Activated CD8-positive, alpha-beta T cell treated with anti-CD3 and anti-CD28 coated beads, Interleukin-2, amount 10 ng/mL, durations not matched to agents 7 days and 5 days (primary cell): ENCODE results near the gene PDGFC. TPM values are rescaled to one million over a fixed set of nuclear protein-coding genes. Genes with fewer than 3 reads are reported as not detected.

Experiments used
- ATAC-seq: fragments of 150-1000 bp; cut with Tn5 transposase; one replicate; pipeline ENCODE4 v1.10.0; 2021; ENCODE audit warnings: moderate library complexity
- CTCF ChIA-PET: fragments of 350-600 bp; sonication (Branson Sonifier 250); formaldehyde crosslinking; loops from one replicate; lab custom pipeline; 2021; ENCODE audit warnings: antibody characterized with exemption; lab: Charles Lee
- POLR2A ChIA-PET: fragments of 350-600 bp; sonication (Branson Sonifier 250); formaldehyde crosslinking; loops from one replicate; lab custom pipeline; 2021; ENCODE audit warnings: antibody characterized with exemption; lab: Charles Lee
- DNase-seq: peaks from one replicate; pipeline ENCODE4 v3.0.0-alpha.2; 2020
- H3K27ac Mint-ChIP-seq: one replicate; pipeline ENCODE4 v1.8.0; 2021; ENCODE audit warnings: mild to moderate bottlenecking, mixed read lengths
- H3K27me3 Mint-ChIP-seq: one replicate; pipeline ENCODE4 v1.8.0; 2021; ENCODE audit warnings: low read depth, mixed read lengths
- H3K36me3 Mint-ChIP-seq: one replicate; pipeline ENCODE4 v1.8.0; 2021; ENCODE audit warnings: low read depth, mixed read lengths
- H3K4me1 Mint-ChIP-seq: one replicate; pipeline ENCODE4 v1.8.0; 2021; ENCODE audit warnings: low read depth, mixed read lengths
- H3K4me3 Mint-ChIP-seq: one replicate; pipeline ENCODE4 v1.8.0; 2021; ENCODE audit warnings: mild to moderate bottlenecking, mixed read lengths
- H3K9me3 Mint-ChIP-seq: one replicate; pipeline ENCODE4 v1.8.0; 2022; ENCODE audit warnings: mixed read lengths; ENCODE audit not compliant: insufficient read depth
- total RNA-seq, 2 experiments: library from RNA; stranded (reverse); gene quantifications; one replicate each; pipeline ENCODE4 v1.2.3, GENCODE V29; 2021

Gene PDGFC
- total RNA-seq, 2 experiments from 2014 or later: not detected

DNA sequence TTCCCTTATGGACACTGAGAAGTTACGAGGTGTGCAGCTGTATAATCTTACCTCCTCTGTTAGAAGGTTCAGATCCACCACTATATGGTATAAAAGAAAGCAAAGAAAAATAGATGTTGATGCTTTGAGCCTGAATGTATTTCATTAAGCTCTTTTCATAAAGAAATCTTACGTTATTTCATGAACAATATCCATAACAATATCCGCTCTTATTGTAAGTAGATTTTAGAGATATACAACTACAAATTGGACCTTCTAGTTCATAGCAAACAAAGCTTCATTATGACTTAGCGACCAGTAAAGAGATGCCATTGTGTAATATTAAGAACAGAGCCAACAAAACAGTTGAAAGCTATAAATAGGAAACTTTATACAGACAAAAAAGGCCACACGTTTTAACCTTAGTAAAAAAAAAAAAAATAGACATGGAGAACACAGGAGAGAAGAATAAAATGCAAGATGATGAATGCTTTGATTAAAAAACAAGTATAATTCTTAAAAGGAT, 203.6 kb downstream of the PDGFC start:
- POLR2A ChIA-PET: no interaction called here
- H3K27me3 Mint-ChIP-seq: no peaks in the 10 kb centered on the region
- no peak overlapping the region for H3K27ac Mint-ChIP-seq
- H3K36me3 Mint-ChIP-seq: no peaks in the 10 kb centered on the region
- H3K9me3 Mint-ChIP-seq: no peaks in the 10 kb centered on the region
- no peak overlapping the region for H3K4me3 Mint-ChIP-seq
- DNase-seq (no peak), ATAC-seq (no peak)
- no peaks in the 10 kb centered on the region for H3K4me1 Mint-ChIP-seq
- CTCF ChIA-PET: no interaction called here

DNA sequence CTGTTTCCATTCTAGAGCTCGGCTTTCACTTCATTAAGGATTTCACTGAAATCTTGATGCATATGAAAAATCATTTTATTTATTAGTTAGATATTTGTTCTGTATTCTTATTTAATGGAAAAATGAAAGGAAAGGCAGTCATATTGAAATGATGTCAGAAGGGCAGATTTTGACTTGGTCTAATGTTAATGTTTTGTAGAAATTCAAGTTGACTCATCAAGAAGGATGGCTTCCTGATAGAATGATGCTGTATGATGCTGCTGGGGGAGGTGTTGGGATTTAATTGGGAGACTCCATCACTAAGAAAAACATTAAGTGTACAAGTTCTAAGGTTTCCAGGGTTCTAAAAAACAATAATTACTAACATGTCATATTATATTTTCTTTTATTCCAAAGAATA, 204.8 kb downstream of the PDGFC start:
- CTCF ChIA-PET: no interaction called here
- Mint-ChIP-seq H3K9me3 (no peaks in the 10 kb centered on the region), H3K4me1 (no peaks in the 10 kb centered on the region), H3K27ac (no peak overlapping the region), H3K36me3 (no peaks in the 10 kb centered on the region), H3K27me3 (no peaks in the 10 kb centered on the region), H3K4me3 (no peak overlapping the region)
- DNase-seq: no peak
- POLR2A ChIA-PET: no interaction called here
- ATAC-seq: no peak

DNA sequence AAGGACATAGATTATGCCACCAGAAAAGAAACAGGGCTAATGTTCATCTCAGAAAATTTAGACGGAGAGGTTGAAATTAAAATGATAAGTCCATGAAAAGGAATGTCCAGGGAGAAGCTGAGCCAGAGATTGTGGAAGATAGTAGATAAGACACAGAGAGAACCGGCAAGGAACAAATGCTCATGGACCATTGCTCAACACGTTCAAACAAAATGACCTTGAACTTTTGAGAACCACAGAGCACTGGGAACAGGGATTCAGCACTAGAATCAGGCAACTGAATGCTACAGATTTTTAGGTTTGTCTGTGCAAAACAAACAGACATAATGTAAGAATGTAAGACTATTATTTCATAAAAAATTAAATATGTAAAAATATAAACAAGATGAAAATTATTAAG, 206.3 kb downstream of the PDGFC start:
- Mint-ChIP-seq H3K4me3 (no peak overlapping the region), H3K27ac (no peak overlapping the region), H3K9me3 (no peaks in the 10 kb centered on the region), H3K27me3 (no peaks in the 10 kb centered on the region), H3K36me3 (no peaks in the 10 kb centered on the region), H3K4me1 (no peaks in the 10 kb centered on the region)
- CTCF ChIA-PET: no interaction called here
- POLR2A ChIA-PET: no interaction called here
- ATAC-seq (no peak), DNase-seq (no peak)

DNA sequence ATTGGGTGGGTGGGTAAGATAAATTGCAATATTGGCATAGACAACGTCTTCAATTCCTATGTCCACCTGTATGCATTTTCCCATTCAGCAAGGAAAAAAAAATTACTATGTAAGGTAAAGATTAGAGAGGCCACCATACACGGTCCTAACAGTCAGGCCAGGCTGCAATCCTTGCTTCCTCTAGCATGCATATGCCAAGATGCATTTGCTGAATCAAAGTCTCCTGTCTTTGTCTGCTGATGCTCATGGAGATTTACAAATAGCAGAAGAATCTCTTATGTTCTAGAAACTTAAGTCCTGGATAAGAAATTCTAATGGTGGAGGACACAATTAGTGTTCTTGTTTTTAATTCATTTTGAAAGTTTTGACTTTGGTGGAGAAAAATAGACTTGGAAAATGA, 206.8 kb downstream of the PDGFC start:
- CTCF ChIA-PET: no interaction called here
- no peak overlapping the region for H3K27ac Mint-ChIP-seq
- POLR2A ChIA-PET: no interaction called here
- no peaks in the 10 kb centered on the region for H3K9me3 Mint-ChIP-seq
- no peaks in the 10 kb centered on the region for H3K36me3 Mint-ChIP-seq
- H3K4me3 Mint-ChIP-seq: no peak overlapping the region
- DNase-seq (no peak), ATAC-seq (no peak)
- H3K27me3 Mint-ChIP-seq: no peaks in the 10 kb centered on the region
- H3K4me1 Mint-ChIP-seq: no peaks in the 10 kb centered on the region

DNA sequence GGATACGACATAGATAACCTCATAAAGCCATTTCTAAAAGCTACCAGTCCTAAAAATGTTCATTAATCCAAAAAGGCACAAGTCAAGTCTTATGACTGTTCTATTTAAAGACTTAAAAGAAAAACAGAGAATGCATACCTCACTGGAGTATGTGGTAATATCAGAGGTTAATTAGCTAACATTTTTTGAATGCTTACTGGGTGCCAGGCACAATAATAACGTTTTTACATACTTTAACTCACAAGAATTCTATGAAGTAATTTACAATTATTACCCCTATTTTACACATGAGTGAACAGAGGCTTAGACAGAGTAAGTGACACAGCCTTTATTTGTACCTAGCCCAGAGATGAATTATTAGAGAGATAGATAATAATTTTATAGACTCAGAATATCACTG, 207.5 kb downstream of the PDGFC start:
- ChIA-PET POLR2A (no interaction called here), CTCF (no interaction called here)
- Mint-ChIP-seq H3K36me3 (no peaks in the 10 kb centered on the region), H3K27ac (no peak overlapping the region), H3K4me1 (no peaks in the 10 kb centered on the region), H3K4me3 (no peak overlapping the region), H3K9me3 (no peaks in the 10 kb centered on the region), H3K27me3 (no peaks in the 10 kb centered on the region)
- no peak for DNase-seq
- no peak for ATAC-seq

DNA sequence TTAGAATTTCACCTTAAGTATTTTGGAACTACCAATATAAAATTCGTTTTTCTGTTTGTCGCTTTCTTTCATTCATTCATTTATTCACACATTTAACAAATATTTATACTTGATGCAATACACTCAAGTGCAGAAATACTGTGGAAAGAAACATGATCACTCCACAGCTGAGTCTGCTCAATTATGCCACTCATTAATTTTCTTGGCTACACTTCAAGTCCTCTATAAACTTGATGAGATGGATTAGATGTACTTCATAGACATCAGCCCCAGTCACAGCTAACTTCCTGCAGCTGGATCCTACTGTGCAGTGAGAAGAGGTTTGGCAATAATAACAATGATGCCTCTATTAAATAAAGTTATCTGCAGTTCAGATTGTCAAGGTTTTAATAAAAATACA, 208.1 kb downstream of the PDGFC start:
- H3K36me3 Mint-ChIP-seq: no peaks in the 10 kb centered on the region
- DNase-seq (no peak), ATAC-seq (no peak)
- POLR2A ChIA-PET: no interaction called here
- no peak overlapping the region for H3K4me3 Mint-ChIP-seq
- CTCF ChIA-PET: no interaction called here
- H3K9me3 Mint-ChIP-seq: no peaks in the 10 kb centered on the region
- H3K4me1 Mint-ChIP-seq: no peaks in the 10 kb centered on the region
- no peaks in the 10 kb centered on the region for H3K27me3 Mint-ChIP-seq
- no peak overlapping the region for H3K27ac Mint-ChIP-seq

DNA sequence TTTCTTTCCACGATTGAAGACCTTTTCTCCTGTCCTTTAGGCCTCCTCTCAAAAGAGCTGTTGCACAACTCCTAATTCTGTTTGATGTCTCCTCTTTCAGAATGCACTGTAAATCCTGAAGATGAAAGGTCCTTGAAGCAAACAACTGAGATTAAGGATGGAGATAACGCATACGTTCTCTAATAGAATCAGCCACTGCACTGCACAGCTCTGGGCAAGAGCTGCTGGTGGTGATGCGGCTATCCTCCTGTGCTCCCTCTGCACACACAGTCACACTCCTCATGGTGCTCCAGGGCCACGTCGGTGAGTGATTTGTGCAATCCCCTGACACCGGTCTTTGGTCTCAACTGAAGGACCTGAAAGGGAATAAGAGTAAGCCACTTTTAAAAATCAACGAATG, 208.7 kb downstream of the PDGFC start:
- ATAC-seq (no peak), DNase-seq (no peak)
- Mint-ChIP-seq H3K9me3 (no peaks in the 10 kb centered on the region), H3K4me3 (no peak overlapping the region), H3K4me1 (no peaks in the 10 kb centered on the region), H3K27me3 (no peaks in the 10 kb centered on the region), H3K36me3 (no peaks in the 10 kb centered on the region), H3K27ac (no peak overlapping the region)
- ChIA-PET POLR2A (no interaction called here), CTCF (no interaction called here)

DNA sequence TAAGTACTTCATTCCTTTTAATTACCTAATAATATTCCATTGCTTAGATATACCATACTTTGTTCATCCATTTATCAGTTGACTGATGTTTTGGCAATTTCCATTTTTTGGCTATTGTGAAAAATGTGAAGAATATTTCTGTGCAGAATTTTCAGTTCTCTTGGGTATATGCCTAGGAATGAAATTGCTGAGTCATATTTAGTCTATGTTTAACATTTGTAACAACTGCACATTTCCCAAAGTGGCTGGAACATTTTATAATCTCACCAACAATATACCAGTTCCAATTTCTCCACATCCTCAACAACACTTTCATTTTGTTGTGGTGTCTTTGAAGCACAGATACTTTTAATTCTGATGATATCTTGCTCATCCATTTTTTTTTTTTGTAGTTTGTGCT, 215.5 kb downstream of the PDGFC start:
- no peaks in the 10 kb centered on the region for H3K4me1 Mint-ChIP-seq
- no peak overlapping the region for H3K27ac Mint-ChIP-seq
- ChIA-PET POLR2A (no interaction called here), CTCF (no interaction called here)
- H3K9me3 Mint-ChIP-seq: peaks cover 4% of the 10 kb centered on the region
- no peaks in the 10 kb centered on the region for H3K36me3 Mint-ChIP-seq
- H3K4me3 Mint-ChIP-seq: no peak overlapping the region
- ATAC-seq (no peak), DNase-seq (no peak)
- no peaks in the 10 kb centered on the region for H3K27me3 Mint-ChIP-seq

DNA sequence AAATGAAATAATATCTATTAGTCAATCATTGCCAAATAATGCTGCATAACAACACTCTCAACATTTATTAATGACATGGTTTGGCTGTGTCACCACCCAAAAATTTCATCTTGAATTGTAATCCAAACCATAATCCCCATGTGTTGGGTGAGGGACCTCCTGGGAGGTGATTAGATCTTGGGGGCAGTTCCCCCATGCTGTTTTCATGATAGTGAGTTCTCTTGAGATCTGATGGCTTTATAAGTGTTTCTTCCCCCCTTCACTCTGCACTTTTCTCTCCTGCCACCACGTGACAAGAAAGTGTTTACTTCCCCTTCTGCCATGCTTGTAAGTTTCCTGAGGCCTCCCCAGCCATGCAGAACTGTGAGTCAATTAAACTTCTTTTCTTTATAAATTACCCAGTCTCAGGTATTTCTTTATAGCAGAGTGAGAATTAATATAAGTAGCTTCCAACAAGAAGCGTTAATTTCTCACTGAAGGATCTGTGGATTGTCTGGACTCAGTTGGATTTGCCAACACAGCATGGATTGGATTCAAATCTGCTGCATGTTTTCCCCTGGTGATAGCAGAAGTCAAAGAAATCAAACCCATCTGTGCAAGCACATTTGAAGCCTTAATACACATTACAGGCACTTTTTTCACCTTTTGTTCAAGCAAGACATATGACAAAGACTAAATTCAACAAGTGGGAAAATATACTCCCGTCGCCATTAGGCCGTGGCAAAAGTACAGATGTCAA, 216.6 kb downstream of the PDGFC start:
- H3K27ac Mint-ChIP-seq: no peak overlapping the region
- H3K4me1 Mint-ChIP-seq: no peaks in the 10 kb centered on the region
- DNase-seq: no peak
- ChIA-PET CTCF (no interaction called here), POLR2A (no interaction called here)
- no peaks in the 10 kb centered on the region for H3K36me3 Mint-ChIP-seq
- no peak overlapping the region for H3K4me3 Mint-ChIP-seq
- no peak for ATAC-seq
- no peaks in the 10 kb centered on the region for H3K27me3 Mint-ChIP-seq
- peaks cover 4% of the 10 kb centered on the region for H3K9me3 Mint-ChIP-seq

DNA sequence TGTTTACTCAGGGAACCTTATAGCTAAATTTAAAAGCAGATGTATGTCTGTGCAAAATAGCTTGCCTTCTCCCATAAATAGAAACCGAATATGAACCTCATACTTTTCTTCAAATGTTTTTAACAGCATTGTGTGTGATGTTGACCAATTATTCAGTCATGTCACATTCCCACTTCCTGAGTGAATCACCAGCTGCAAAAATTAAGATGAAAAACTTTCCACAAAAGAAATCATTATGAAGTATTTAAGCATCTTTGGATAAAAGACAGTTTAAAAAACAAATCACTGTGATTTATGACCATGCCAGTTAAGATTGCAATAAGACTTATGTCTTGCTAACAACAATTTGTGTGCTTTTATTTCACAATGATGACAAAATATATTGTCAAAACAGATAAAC, 220.1 kb downstream of the PDGFC start:
- Mint-ChIP-seq H3K9me3 (peaks cover 4% of the 10 kb centered on the region), H3K27ac (no peak overlapping the region), H3K4me3 (no peak overlapping the region), H3K4me1 (no peaks in the 10 kb centered on the region), H3K36me3 (no peaks in the 10 kb centered on the region), H3K27me3 (no peaks in the 10 kb centered on the region)
- ATAC-seq (no peak), DNase-seq (no peak)
- POLR2A ChIA-PET: no interaction called here
- CTCF ChIA-PET: no interaction called here

DNA sequence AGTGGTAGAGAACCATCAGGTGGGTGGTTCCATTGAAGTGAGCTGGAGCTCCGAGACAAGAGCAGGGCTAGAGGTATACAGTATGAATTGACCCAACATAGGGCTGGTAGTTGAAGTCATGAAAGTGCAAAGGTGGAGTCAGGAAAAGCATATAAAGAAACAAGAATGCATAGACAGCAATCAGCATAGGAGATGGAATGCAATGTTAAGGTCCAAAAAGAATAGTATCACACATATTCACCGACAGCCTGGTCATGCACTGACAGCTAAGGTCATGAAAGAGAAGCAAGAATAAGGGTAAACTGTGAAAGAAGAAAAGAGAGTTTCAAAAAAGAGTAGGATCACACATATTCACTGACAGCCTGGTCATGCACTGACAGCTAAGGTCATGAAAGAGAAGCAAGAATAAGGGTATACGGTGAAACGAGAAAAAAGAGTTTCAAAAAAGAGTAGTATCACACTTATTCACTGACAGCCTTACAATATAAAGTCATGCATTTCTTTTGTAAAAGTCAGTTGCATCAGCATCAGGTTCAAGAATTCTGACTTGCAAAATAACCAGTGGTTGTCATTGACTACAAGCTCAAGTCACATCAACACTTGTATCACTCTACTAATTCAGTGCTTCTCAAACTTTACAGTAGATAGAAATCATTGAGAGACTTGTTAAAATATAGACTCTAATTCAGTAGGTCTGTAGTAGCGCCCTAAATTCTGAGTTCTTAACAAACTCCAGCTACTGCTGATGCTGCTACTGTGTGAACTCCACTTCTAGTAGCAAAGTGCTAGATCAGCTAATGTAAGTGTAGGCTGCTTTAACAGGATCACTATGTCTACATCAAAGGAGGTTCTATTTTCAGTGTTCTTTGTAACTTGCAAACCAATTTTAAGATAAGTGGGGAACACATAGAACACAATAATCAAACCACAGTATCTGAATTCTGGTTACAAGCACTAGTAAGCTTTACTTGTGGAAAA, 221.9 kb downstream of the PDGFC start:
- Mint-ChIP-seq H3K27me3 (no peaks in the 10 kb centered on the region), H3K27ac (no peak overlapping the region), H3K4me3 (no peak overlapping the region), H3K9me3 (no peaks in the 10 kb centered on the region), H3K4me1 (no peaks in the 10 kb centered on the region), H3K36me3 (no peaks in the 10 kb centered on the region)
- ChIA-PET CTCF (no interaction called here), POLR2A (no interaction called here)
- no peak for ATAC-seq
- no peak for DNase-seq

DNA sequence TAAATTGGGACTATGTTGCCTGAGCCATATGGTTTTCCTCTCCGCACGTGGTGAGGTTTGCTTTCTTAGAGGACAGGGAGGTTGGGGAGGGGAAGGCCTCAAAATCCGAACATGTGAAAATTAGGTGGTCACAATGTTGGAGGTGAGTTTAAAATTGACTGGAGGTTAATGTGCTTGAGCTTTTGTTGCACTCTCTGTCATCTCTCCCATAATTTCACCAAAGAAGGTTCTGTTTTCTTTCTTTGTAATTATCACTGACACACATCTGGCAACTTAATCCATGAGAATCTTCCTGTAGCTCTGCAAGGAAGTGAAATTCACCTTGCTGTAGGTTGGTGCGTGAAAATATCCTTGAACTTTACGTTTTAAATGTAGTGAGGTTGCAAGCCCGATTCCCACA, 225.5 kb downstream of the PDGFC start:
- DNase-seq (no peak), ATAC-seq (no peak)
- Mint-ChIP-seq H3K4me3 (no peak overlapping the region), H3K9me3 (no peaks in the 10 kb centered on the region), H3K27ac (no peak overlapping the region), H3K27me3 (no peaks in the 10 kb centered on the region), H3K36me3 (no peaks in the 10 kb centered on the region), H3K4me1 (no peaks in the 10 kb centered on the region)
- ChIA-PET POLR2A (no interaction called here), CTCF (no interaction called here)
